HFF-Myc (cell line): Measurements from ENCODE around the gene HEG1.

Source experiments
- DNase-seq: peaks from one replicate; pipeline ENCODE4 v3.0.0-alpha.2; 2011; ENCODE audit warnings: low read depth; ENCODE audit errors: extremely low read depth
- H3K4me3 ChIP-seq: replicated peaks from 2 replicates; pipeline ENCODE4 v1.5.1; 2011; ENCODE audit warnings: low read depth, mild to moderate bottlenecking, control low read depth, low read length
- TF ChIP-seq, protein P1 (sequence below): IDR thresholded peaks from 2 replicates; pipeline ENCODE4 v1.5.1; 2012; ENCODE audit warnings: mild to moderate bottlenecking, low read depth, low read length, control low read depth; ENCODE audit errors: missing control alignments

Gene HEG1

DNA sequence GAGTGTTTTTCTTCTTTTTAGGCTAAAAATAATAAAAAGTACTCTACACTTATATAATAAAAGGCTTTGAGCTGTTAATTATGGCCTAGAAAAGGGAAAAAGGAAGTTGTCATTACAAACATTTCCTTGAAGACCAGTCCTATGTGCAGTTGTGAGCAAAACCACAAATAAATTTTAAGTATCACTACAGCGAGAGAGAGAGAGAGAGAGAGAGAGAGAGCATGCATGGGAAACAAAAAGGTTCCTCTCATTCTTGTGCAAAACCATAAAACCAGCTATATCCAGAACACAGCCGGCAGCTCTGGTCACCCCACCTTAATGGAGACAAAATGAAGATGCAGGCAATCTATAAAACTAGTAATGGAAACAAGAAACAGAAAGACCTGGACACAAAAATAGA lies 33.6 kb downstream of the HEG1 start:
- TF ChIP-seq, protein P1, sequence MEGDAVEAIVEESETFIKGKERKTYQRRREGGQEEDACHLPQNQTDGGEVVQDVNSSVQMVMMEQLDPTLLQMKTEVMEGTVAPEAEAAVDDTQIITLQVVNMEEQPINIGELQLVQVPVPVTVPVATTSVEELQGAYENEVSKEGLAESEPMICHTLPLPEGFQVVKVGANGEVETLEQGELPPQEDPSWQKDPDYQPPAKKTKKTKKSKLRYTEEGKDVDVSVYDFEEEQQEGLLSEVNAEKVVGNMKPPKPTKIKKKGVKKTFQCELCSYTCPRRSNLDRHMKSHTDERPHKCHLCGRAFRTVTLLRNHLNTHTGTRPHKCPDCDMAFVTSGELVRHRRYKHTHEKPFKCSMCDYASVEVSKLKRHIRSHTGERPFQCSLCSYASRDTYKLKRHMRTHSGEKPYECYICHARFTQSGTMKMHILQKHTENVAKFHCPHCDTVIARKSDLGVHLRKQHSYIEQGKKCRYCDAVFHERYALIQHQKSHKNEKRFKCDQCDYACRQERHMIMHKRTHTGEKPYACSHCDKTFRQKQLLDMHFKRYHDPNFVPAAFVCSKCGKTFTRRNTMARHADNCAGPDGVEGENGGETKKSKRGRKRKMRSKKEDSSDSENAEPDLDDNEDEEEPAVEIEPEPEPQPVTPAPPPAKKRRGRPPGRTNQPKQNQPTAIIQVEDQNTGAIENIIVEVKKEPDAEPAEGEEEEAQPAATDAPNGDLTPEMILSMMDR: no peak
- no peak overlapping the region for H3K4me3 ChIP-seq
- DNase-seq: no peak

DNA sequence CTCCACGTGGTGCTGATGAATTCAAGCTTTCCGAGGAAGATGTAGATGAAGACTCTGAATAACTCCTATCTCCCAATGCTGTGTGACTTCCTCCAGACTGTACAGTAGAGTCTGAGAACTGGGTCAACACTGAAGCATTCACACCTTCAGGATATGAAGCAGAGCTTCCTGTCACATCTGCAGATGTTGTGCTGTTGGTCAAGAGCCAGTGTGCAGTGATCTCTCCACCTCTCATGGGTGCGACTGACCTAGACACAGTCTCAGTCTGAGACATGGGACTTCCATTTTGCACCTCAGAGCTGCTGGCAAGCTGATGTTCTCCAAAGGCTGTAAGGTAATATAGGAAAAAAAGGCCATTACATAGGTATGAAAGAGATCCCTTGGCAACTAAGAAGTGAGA lies 36.5 kb downstream of the HEG1 start:
- TF ChIP-seq, protein P1: no peak
- no peak for DNase-seq
- H3K4me3 ChIP-seq: no peak overlapping the region

DNA sequence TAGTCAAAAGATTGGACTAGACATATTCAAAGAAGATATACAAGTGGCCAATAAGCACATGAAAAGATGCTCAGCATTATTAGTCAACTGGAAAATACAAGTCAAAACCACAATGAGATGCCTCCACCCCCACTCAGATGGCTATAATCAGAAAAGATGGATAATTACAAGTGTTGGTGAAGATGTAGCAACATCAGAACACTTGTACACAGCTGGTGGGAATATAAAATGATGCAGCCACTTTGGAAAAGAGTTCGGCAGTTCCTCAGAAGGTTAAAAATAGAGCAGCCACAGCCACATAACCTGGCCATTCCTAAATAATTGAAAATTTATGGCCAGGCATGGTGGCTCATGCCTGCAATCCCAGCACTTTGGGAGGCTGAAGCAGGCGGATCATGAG lies 38.4 kb downstream of the HEG1 start:
- TF ChIP-seq, protein P1: no peak
- DNase-seq: no peak
- H3K4me3 ChIP-seq: no peak overlapping the region

DNA sequence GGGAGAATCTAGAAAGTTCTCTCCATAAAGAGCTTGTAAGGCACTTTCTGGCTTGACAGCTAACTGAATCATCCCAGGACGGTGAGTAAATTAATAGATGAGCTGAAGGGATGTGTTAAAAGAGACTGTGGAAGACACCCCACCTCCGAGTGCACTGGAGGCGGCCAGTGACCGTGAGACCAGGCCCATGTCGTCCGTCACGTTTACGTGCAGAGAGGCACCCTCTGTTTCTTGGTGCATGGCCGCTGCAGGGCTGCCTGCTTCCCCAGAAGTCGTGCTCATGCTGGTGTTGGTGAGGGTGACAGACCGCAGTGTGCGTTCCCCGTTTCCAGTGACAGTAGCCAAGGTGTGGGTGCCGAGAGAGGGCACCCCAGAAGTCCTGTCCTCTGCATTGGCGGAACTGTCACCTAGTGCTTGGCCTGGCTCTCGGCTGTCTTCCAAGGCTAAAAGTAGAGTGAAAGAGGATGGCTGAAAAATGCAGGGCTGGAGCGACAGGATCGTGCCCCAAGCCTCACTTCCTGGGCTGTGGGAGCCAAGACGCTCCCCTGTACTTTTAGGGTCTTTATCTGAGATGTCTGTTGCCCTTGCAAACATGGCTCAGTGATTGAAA lies 41.1 kb downstream of the HEG1 start:
- TF ChIP-seq, protein P1: no peak
- no peak overlapping the region for H3K4me3 ChIP-seq
- no peak for DNase-seq

DNA sequence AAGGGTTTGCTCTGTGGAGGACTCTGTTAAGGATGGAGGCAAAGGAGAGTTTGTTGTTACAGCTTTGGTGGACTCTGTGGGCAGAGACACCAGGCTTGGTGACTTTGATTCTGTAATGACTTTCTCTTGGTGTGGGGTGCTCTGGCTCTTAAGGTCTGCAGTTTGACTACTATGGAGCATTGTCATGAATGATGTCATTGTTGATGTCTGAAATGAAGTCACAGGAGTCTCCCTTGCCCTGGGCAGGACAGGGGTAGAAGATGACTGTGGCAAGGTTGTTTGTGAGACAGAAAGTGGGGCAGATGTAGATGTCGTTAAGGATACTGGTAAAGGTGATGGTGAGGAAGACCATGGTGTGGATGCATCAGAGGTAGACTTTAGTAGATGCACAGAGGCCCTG lies 42.7 kb downstream of the HEG1 start:
- no peak overlapping the region for H3K4me3 ChIP-seq
- TF ChIP-seq, protein P1: no peak
- DNase-seq: no peak

DNA sequence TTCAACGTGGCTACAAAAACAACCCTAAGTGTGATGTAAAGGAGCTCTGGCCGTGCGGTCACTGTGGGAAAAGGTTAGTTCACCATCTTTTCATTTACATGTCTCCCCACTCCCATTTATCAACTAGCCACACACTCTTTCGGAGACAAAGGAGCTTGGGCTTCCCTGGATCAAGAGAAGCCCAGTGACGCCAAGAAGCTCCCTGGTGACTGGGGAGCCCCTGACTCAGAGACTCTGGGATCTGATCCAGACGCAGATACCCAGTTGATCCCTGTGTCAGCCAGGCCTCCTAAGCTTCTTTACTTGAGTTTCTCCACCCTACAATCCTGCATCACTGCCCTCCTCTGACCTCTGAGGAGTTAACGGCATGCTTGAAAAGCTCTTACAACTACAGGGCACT lies 43.9 kb downstream of the HEG1 start:
- no peak overlapping the region for H3K4me3 ChIP-seq
- TF ChIP-seq, protein P1: no peak
- DNase-seq: no peak

DNA sequence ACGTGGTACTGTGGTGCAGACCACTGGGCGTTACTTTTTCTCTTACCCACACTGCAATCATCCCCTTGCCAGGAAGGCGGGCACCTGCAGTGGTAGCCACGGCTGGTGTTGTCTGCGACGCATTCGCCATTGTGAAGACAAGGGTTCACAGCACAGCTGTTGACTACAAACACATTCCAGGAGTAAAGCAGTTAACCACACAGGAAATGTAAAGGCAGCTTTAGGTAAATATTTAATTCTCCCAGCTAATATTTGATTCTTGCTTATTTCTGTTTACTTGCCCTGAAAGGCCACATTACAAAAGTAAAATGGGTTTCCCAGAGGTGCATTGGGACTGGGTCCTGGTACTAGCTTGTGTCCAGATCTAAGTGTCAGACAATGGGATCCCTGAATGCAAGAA lies 45.4 kb downstream of the HEG1 start:
- DNase-seq: no peak
- TF ChIP-seq, protein P1: no peak
- no peak overlapping the region for H3K4me3 ChIP-seq
